ENCODE measurements around the gene CNTN4. TPM values are rescaled to one million over a fixed set of nuclear protein-coding genes. Genes with fewer than 3 reads are reported as not detected.

The CNTN4 gene
- polyA plus RNA-seq, 1 donor (not counting 4 experiments of a cell fraction or from before 2014, with no cell fraction given) = not detected

- no peaks in the 10 kb centered on the region for H3K4me1 ChIP-seq (ENCODE audit: control insufficient read depth, extremely low read depth, insufficient read depth, low read length)
- H3K79me2 ChIP-seq (ENCODE audit: control insufficient read depth, insufficient read depth, low read length) = no peaks in the 10 kb centered on the region
- no peaks in the 10 kb centered on the region for H3K27me3 ChIP-seq (ENCODE audit: control insufficient read depth, extremely low read depth, insufficient read depth, low read length)
- FAIRE-seq (no peak), DNase-seq (ENCODE audit: low read depth, low spot score) (no peak)
- H3K4me3 ChIP-seq (ENCODE audit: control insufficient read depth in 2 of 3, extremely low read depth in 1 of 3, insufficient read depth in 2 of 3, low read depth in 1 of 3, low read length in 3 of 3) = no peak overlapping the region
- H3K27ac ChIP-seq (ENCODE audit: control insufficient read depth, insufficient read depth, low read length) = no peak overlapping the region
- H3K9me1 ChIP-seq (ENCODE audit: control insufficient read depth, extremely low read depth, insufficient read depth, low read length) = no peaks in the 10 kb centered on the region
- H3K36me3 ChIP-seq (ENCODE audit: control insufficient read depth in 2 of 2, extremely low read depth in 1 of 2, insufficient read depth in 2 of 2, low read length in 2 of 2) = no peaks in the 10 kb centered on the region
- dilution Hi-C loops (cut with MboI; ENCODE audit: extremely low pct_ligation_motif_present, low sequenced_read_pairs) = no loop called here
- H3K9me3 ChIP-seq (ENCODE audit: control insufficient read depth, low read depth, low read length) = no peaks in the 10 kb centered on the region
- H3K9ac ChIP-seq (ENCODE audit: control insufficient read depth, extremely low read depth, insufficient read depth, low read length) = no peak overlapping the region
- H3K4me2 ChIP-seq (ENCODE audit: control insufficient read depth, extremely low read depth, insufficient read depth, low read depth, low read length) = no peak overlapping the region
- TF ChIP-seq EZH2 (IDR thresholded peaks at IDR 0.05; ENCODE audit: low read length) (no peak), CTCF (optimal IDR thresholded peaks at IDR 0.05 in 1 of 3, IDR thresholded peaks at IDR 0.05 in 1 of 3, conservative IDR thresholded peaks at IDR 0.05 in 1 of 3; ENCODE audit: extremely low read depth in 1 of 3, insufficient read depth in 2 of 3, low read length in 3 of 3) (no peak)
- no peak overlapping the region for H2AFZ ChIP-seq (ENCODE audit: control insufficient read depth, low read length)
- H4K20me1 ChIP-seq (ENCODE audit: control insufficient read depth, extremely low read depth, insufficient read depth, low read length) = no peaks in the 10 kb centered on the region
Measured at GRCh38 chr3:2372306-2372705, 273.6 kb downstream of the CNTN4 start.

- no peak overlapping the region for H3K27ac ChIP-seq (ENCODE audit: control insufficient read depth, insufficient read depth, low read length)
- FAIRE-seq (no peak), DNase-seq (ENCODE audit: low read depth, low spot score) (no peak)
- no peak overlapping the region for H3K4me2 ChIP-seq (ENCODE audit: control insufficient read depth, extremely low read depth, insufficient read depth, low read depth, low read length)
- TF ChIP-seq EZH2 (IDR thresholded peaks at IDR 0.05; ENCODE audit: low read length) = no peak
- TF ChIP-seq CTCF (optimal IDR thresholded peaks at IDR 0.05 in 1 of 3, IDR thresholded peaks at IDR 0.05 in 1 of 3, conservative IDR thresholded peaks at IDR 0.05 in 1 of 3; ENCODE audit: extremely low read depth in 1 of 3, insufficient read depth in 2 of 3, low read length in 3 of 3) = no peak
- no peaks in the 10 kb centered on the region for H3K9me1 ChIP-seq (ENCODE audit: control insufficient read depth, extremely low read depth, insufficient read depth, low read length)
- no peak overlapping the region for H3K4me3 ChIP-seq (ENCODE audit: control insufficient read depth in 2 of 3, extremely low read depth in 1 of 3, insufficient read depth in 2 of 3, low read depth in 1 of 3, low read length in 3 of 3)
- H3K27me3 ChIP-seq (ENCODE audit: control insufficient read depth, extremely low read depth, insufficient read depth, low read length) = no peaks in the 10 kb centered on the region
- no peaks in the 10 kb centered on the region for H3K9me3 ChIP-seq (ENCODE audit: control insufficient read depth, low read depth, low read length)
- no peaks in the 10 kb centered on the region for H3K36me3 ChIP-seq (ENCODE audit: control insufficient read depth in 2 of 2, extremely low read depth in 1 of 2, insufficient read depth in 2 of 2, low read length in 2 of 2)
- H3K79me2 ChIP-seq (ENCODE audit: control insufficient read depth, insufficient read depth, low read length) = no peaks in the 10 kb centered on the region
- dilution Hi-C loops (cut with MboI; ENCODE audit: extremely low pct_ligation_motif_present, low sequenced_read_pairs) = no loop called here
- H4K20me1 ChIP-seq (ENCODE audit: control insufficient read depth, extremely low read depth, insufficient read depth, low read length) = no peaks in the 10 kb centered on the region
- H3K9ac ChIP-seq (ENCODE audit: control insufficient read depth, extremely low read depth, insufficient read depth, low read length) = no peak overlapping the region
- H2AFZ ChIP-seq (ENCODE audit: control insufficient read depth, low read length) = no peak overlapping the region
- no peaks in the 10 kb centered on the region for H3K4me1 ChIP-seq (ENCODE audit: control insufficient read depth, extremely low read depth, insufficient read depth, low read length)
Measured at GRCh38 chr3:2375376-2375775, 276.7 kb downstream of the CNTN4 start.

All from keratinocyte (primary cell).